SK-N-MC (cell line): Measurements from ENCODE around the gene MOG.

Source experiments
- DNase-seq: peaks from one replicate; pipeline ENCODE4 v3.0.0-alpha.2; 2011; ENCODE audit warnings: low read depth, low spot score
- H3K27ac ChIP-seq: fragments of 200-600 bp; sonication (generic); 2 replicates; pipeline ENCODE4 v1.5.1; 2016; ENCODE audit warnings: mixed run types
- H3K36me3 ChIP-seq: fragments of 200-600 bp; sonication (generic); 2 replicates; pipeline ENCODE4 v1.6.1; 2017; ENCODE audit warnings: antibody characterized with exemption, low read length, mixed read lengths; ENCODE audit not compliant: insufficient read depth
- H3K4me3 ChIP-seq: fragments of 200-600 bp; sonication (generic); 2 replicates; pipeline ENCODE4 v1.5.1; 2016
- H3K9ac ChIP-seq: fragments of 200-600 bp; sonication (generic); 2 replicates; pipeline ENCODE4 v1.8.0; 2017; ENCODE audit warnings: mixed run types, mixed read lengths; ENCODE audit not compliant: insufficient read length
- H3K9me3 ChIP-seq: fragments of 200-600 bp; sonication (generic); 2 replicates; pipeline ENCODE4 v1.6.1; 2017; ENCODE audit warnings: low read depth, mild to moderate bottlenecking, antibody characterized with exemption, low read length, moderate library complexity, mixed read lengths
- EZH2 ChIP-seq: fragments of 200-600 bp; sonication (generic); IDR thresholded peaks from one replicate; pipeline ENCODE4 v1.6.1; 2017; ENCODE audit warnings: antibody characterized with exemption
- FOXP2 ChIP-seq: optimal IDR thresholded peaks from 2 replicates; pipeline ENCODE3; 2011; ENCODE audit warnings: mild to moderate bottlenecking, moderate library complexity; ENCODE audit not compliant: insufficient read depth; ENCODE audit errors: extremely low read length, control extremely low read depth
- POLR2AphosphoS5 ChIP-seq: IDR thresholded peaks from 2 replicates; pipeline ENCODE4 v1.6.1; 2012; ENCODE audit warnings: mild to moderate bottlenecking, low read depth, low read length, borderline replicate concordance

Gene MOG

DNA sequence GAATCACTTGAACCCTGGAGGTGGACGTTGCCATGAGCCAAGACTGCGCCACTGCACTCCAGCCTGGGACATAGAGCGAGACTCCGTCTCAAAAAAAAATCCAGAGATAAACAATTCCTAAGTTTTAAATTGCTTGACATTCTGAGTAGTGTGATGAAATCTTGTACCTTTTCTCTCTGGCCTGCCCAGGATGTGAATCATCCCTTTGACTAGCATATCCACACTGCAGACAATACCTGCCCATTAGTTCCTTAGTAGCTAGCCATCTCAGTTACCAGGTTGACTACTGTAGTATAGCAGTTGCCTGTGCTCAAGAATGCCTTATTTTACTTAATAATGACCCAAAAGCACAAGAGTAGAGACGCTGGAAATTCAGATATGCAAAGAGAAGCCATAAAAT, 21.2 kb downstream of the MOG start:
- no peak for DNase-seq
- Histone ChIP-seq H3K36me3 (no peaks in the 10 kb centered on the region), H3K9me3 (no peaks in the 10 kb centered on the region), H3K4me3 (no peak overlapping the region), H3K9ac (no peak overlapping the region), H3K27ac (no peak overlapping the region)
- TF ChIP-seq POLR2AphosphoS5 (no peak), FOXP2 (no peak), EZH2 (no peak)

DNA sequence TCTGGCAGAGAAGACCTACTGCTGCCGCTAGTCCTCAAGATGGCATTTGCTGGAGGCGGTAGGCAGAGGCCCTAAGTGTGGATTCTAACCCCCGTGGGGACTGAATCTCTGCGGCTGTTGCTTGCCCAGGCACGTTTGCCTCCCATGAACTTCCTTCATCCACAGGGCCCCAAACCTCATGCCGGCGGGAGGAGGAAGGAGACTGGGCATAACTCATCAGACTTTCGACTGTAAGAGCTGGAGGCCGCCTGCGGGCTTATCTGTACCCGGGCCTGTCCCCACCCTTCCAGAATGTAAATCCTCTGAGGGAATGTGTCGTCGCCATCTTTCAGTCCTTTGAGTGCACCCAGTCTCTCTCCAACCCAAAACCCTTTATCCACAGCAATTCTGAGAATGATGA, 23.1 kb downstream of the MOG start:
- Histone ChIP-seq H3K4me3 (no peak overlapping the region), H3K9me3 (no peaks in the 10 kb centered on the region), H3K9ac (no peak overlapping the region), H3K27ac (no peak overlapping the region), H3K36me3 (no peaks in the 10 kb centered on the region)
- TF ChIP-seq EZH2, result no peak
- TF ChIP-seq FOXP2, result no peak
- DNase-seq, result no peak

DNA sequence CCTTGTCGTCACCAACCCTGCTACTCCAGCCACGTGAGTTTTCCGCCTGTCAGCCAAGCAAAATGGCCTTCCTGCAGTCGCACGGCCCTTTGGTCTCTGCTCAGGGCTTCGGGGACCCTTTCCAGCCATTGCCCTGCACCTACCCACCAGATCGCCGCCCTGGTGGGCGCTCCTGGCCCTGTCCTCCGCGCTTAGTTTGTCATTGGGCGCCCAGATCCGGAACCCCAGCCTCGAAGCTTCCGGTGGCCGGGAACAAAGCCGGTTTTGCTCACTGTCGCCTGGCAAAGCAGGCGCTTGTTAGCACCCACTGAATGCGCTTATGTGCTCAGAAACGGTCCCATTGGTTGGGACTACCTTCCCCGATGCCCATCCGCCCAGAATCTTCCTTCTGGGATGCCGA, 23.5 kb downstream of the MOG start:
- Histone ChIP-seq H3K9ac (no peak overlapping the region), H3K27ac (no peak overlapping the region), H3K4me3 (no peak overlapping the region), H3K36me3 (no peaks in the 10 kb centered on the region), H3K9me3 (no peaks in the 10 kb centered on the region)
- no peak for DNase-seq
- TF ChIP-seq POLR2AphosphoS5 (no peak), FOXP2 (no peak), EZH2 (no peak)

DNA sequence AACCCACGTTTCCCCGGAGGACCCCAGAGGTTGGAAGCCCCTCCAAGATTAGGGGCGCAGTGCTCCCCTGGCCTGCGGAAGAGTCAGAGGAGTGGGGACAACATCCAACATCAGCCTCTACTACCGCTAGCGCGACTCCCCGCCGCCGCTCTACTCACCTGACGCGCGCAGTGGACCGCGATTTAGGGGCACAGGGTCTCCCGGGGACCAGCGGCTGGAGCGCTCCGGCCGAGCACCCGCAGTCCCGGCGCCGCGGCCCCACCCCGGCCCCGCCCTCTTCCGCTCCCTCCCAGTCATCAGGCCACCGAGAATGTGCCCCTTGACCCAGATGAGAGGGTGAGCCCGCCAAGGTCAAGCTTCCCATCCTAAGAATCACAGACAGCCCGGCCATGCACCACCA, 24.0 kb downstream of the MOG start, which contains the start of gene ZFP57:
ZFP57 (minus strand) TSS at position 249 of the 400 bp plus-strand sequence. CDS start 4,149 bp downstream, outside the sequence.
- Histone ChIP-seq H3K27ac (no peak within 1 kb of the TSS), H3K4me3 (no peak within 1 kb of the TSS), H3K9me3 (no peaks in the 10 kb centered on the region), H3K9ac (no peak within 1 kb of the TSS), H3K36me3 (no peaks in the 10 kb centered on the region)
- DNase-seq, result no peak
- TF ChIP-seq EZH2 (no peak), FOXP2 (no peak), POLR2AphosphoS5 (no peak)

DNA sequence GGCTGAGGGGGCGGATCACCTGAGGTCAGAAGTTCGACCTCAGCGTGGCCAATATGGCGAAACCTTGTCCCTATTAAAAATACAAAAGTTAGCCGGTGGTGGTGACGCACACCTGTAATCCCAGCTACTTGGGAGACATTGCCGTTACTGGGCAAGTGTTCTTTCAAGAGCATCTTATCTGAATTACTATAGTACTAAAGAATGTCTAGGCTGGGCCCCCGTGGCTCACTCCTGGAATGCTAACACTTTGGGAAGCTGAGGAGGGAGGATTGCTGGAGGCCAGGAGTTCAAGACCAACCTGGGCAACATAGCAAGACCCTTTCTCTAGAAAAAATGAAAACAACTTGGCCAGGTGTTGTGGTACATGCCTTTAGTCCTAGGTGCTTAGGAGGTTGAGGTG, 24.9 kb downstream of the MOG start:
- no peak overlapping the region for H3K4me3 ChIP-seq
- H3K27ac ChIP-seq, result no peak overlapping the region
- H3K9ac ChIP-seq, result no peak overlapping the region
- no peaks in the 10 kb centered on the region for H3K9me3 ChIP-seq
- no peak for DNase-seq
- TF ChIP-seq EZH2 (no peak), FOXP2 (no peak), POLR2AphosphoS5 (no peak)
- no peaks in the 10 kb centered on the region for H3K36me3 ChIP-seq

DNA sequence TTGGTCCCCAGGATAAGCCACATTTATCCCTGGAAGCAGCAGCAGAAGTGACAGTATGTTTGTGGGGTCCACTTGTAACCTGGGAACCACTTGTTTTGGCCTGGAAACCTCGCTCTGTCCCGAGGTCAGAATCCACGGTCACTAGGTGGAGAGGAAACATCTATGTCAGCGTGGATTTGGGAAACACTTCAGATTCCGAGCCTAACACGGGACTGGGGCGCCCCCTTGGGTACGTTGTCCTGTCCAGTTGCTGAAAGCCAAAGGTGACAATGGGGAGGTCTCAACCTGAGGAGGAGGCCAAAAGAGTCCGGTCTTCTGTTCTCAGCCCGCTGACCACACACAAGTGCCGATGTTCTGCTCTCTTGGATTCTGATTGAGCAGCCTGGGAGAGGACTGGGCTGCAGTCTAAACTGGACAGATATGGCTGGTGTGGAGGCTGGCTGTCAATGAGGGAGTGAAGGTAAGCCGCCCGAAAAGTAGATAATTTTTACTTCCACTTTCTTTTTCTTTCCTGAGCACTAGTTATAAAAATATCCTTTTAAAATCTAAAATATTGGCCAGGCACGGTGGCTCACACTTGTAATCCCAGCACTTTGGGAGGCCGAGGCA, 28.9 kb downstream of the MOG start:
- no peak for DNase-seq

DNA sequence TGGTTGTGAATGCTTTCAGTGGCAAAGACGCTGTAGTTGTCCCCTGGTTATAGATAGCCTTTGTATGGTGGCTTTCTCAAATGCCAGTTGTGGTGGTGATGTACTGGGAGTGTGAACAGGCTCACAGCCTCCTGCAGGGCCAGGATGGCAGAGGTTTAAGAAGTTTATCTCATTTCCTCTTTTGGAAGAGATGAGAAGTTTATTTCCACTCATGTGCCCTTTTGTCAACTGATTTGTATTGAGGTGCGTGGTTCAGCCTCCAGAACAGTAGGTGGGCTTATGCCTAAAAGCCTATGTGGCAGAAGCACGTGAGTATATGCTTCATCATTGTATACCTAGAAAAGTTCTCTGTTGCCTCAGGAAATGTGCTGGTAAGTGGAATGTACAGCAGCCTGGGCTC, 37.7 kb downstream of the MOG start:
- Histone ChIP-seq H3K9ac (no peak overlapping the region), H3K9me3 (no peaks in the 10 kb centered on the region), H3K4me3 (no peak overlapping the region), H3K27ac (no peak overlapping the region), H3K36me3 (no peaks in the 10 kb centered on the region)
- no peak for DNase-seq
- no peak for TF ChIP-seq POLR2AphosphoS5
- no peak for TF ChIP-seq FOXP2
- no peak for TF ChIP-seq EZH2

More for the DNA sequence above, 28.9 kb downstream of the MOG start:
- H3K4me3 ChIP-seq, result no peak overlapping the region
- TF ChIP-seq POLR2AphosphoS5 (no peak), FOXP2 (no peak), EZH2 (no peak)
- H3K27ac ChIP-seq, result no peak overlapping the region
- no peak overlapping the region for H3K9ac ChIP-seq
- H3K9me3 ChIP-seq, result no peaks in the 10 kb centered on the region
- no peaks in the 10 kb centered on the region for H3K36me3 ChIP-seq

DNA sequence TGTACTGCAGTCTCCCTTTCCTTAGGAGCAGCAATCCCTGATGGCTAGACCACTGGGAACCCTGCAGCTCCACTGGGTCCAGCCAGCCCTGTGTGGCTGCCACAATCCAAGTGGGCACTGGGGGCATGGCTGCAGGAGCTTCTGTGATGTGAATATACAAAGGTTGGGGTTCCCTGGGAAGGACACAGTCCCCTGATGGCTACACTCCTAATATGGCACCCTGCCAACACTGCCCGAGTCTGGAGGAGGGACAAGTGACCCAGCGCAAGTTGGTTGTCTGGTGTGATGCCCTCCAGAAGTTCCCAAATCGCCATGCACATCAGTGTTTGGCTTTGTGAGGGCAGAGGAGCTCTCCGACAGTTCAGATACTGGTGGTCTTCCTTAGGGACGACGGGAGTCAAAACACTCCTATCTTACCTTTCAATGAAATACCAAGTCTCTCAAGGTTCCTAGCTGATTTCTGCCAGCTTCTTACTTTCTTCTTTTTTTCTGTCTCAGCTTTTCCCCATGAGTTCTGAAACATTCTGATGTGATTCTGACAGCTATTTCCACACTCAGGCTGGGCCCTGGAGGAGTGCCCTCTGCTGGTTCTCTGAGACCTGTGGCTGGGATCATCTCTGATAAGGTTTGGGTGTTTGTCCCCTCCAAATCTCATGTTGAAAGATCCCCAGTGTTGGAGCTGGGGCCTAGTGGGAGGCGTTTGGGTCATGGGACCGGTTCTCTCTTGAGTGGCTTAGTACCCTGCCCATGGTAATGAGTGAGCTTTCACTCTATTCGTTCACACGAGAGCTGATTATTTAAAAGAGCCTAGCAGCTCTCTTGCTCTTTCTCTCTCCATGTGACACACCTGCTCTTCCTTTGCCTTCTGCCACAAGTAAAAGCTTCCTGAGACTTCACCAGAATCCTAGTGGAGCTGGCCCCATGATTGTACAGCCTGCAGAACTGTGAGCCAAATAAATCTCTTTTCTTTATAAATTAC, 39.5 kb downstream of the MOG start:
- Histone ChIP-seq H3K36me3 (no peaks in the 10 kb centered on the region), H3K9ac (no peak overlapping the region), H3K9me3 (no peaks in the 10 kb centered on the region), H3K4me3 (no peak overlapping the region), H3K27ac (no peak overlapping the region)
- DNase-seq, result no peak
- TF ChIP-seq POLR2AphosphoS5 (no peak), EZH2 (no peak), FOXP2 (no peak)
